ENCODE data around the gene GAL3ST2.

DNA sequence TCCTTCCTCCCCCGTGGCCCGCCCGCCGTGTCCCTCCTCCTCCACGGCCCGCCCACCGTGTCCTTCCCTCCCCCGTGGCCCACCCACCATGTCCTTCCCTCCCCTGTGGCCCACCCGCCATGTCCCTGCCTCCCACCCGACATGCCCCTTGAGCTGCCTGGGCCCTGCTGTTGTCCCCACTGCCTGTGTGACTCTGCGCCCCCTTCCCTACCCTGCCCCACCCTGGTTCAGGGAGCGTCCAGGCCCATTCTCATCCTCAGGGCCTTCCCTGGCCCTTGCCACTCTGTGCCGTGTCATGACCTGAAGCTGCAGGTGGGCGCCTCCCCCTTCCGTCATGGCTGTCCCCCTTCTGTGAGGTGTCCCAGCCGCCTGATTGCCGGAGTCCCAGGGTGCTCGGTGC lies 21.5 kb upstream of the GAL3ST2 start:
- TF ChIP-seq CTCF (IDR thresholded peaks at IDR 0.05; ENCODE audit: low read depth, low read length, missing input control): no peak
- no peak for TF ChIP-seq HNF4A (conservative IDR thresholded peaks at IDR 0.05)
- TF ChIP-seq HNF4G (IDR thresholded peaks at IDR 0.05): no peak
- TF ChIP-seq, protein P1, sequence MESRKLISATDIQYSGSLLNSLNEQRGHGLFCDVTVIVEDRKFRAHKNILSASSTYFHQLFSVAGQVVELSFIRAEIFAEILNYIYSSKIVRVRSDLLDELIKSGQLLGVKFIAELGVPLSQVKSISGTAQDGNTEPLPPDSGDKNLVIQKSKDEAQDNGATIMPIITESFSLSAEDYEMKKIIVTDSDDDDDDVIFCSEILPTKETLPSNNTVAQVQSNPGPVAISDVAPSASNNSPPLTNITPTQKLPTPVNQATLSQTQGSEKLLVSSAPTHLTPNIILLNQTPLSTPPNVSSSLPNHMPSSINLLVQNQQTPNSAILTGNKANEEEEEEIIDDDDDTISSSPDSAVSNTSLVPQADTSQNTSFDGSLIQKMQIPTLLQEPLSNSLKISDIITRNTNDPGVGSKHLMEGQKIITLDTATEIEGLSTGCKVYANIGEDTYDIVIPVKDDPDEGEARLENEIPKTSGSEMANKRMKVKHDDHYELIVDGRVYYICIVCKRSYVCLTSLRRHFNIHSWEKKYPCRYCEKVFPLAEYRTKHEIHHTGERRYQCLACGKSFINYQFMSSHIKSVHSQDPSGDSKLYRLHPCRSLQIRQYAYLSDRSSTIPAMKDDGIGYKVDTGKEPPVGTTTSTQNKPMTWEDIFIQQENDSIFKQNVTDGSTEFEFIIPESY (IDR thresholded peaks at IDR 0.05): no peak
